Tibial nerve (tissue), 4 donors: ENCODE results near the gene RICTOR. TPM values are rescaled to one million over a fixed set of nuclear protein-coding genes. Genes with fewer than 3 reads are reported as not detected.
A peak's percentile ranks its signal among the peaks of the same experiment; 100 is the strongest.
"Not testable (repeated sequence)": the region's sequence is repeated elsewhere in the genome, so short reads cannot be mapped to it uniquely, and the experiment has no call there.

Source experiments
- DNase-seq, 2 donors: peaks; one replicate each; pipeline ENCODE4 v3.0.0-alpha.2; 2019; ENCODE audit warnings: low spot score in 2 of 2
- H3K27ac ChIP-seq, 4 donors: fragments of 200-600 bp; sonication (generic) in 3 of 4; one replicate each; pipeline ENCODE4 v1.5.1; 2017 to 2019; ENCODE audit warnings: mild to moderate bottlenecking in 1 of 4
- H3K27me3 ChIP-seq, 2 donors: fragments of 200-600 bp; sonication (generic) in 1 of 2; one replicate each; pipeline versions ENCODE4 v1.5.1 to v1.6.0; 2017 to 2019
- H3K36me3 ChIP-seq, 3 donors: fragments of 200-600 bp; sonication (generic); one replicate each; pipeline ENCODE4 v1.5.1; 2018 to 2019
- H3K4me1 ChIP-seq, 4 donors: fragments of 200-600 bp; sonication (generic) in 3 of 4; one replicate each; pipeline ENCODE4 v1.5.1; 2017 to 2019
- H3K4me3 ChIP-seq, 4 donors: fragments of 200-600 bp; sonication (generic) in 3 of 4; one replicate each; pipeline ENCODE4 v1.5.1; 2017 to 2019; ENCODE audit warnings: mild to moderate bottlenecking in 1 of 4, moderate library complexity in 1 of 4
- H3K9me3 ChIP-seq, 4 donors: fragments of 200-600 bp; sonication (generic) in 3 of 4; one replicate each; pipeline ENCODE4 v1.5.1; 2017 to 2019
- CTCF ChIP-seq, 5 experiments: fragments of 200-600 bp in 3 of 5; fragments of 450-650 bp in 2 of 5; sonication (generic) in 3 of 5; IDR thresholded peaks; one replicate each; pipeline ENCODE4 v1.5.1; 2016 to 2019; ENCODE audit warnings: antibody characterized with exemption in 5 of 5, mild to moderate bottlenecking in 3 of 5, moderate library complexity in 2 of 5
- EP300 ChIP-seq, 2 donors: sonication (generic); formaldehyde crosslinking; IDR thresholded peaks; one replicate each; pipeline ENCODE4 v1.6.1; 2017; ENCODE audit warnings: antibody characterized with exemption in 2 of 2, mild to moderate bottlenecking in 1 of 2
- POLR2A ChIP-seq, 2 donors: fragments of 450-650 bp; IDR thresholded peaks; one replicate each; pipeline ENCODE4 v1.6.1; 2017; ENCODE audit warnings: antibody characterized with exemption in 2 of 2, mild to moderate bottlenecking in 2 of 2, moderate library complexity in 2 of 2
- WGBS, 2 donors: methylation state at CpG; one replicate each; pipeline ENCODE4 v1.1.5; 2018; 5-methylcytosine and 5-hydroxymethylcytosine counted together
- total RNA-seq, 4 donors: library from RNA; depleted of rRNA; stranded (reverse); fragments of >200 nt; gene quantifications; one replicate each; pipeline ENCODE4 v1.1.0, GENCODE V29; 2016

Gene RICTOR
- total RNA-seq, 4 donors from 2014 or later: 33.9 to 59.0 (median 44.3) TPM

GRCh38 chr5:38994324-38994927 lies 79.8 kb downstream of the RICTOR start:
- 29 to 32% methylated on average over 5 of the region's 5 CpGs for WGBS, 2 donors

GRCh38 chr5:38989974-38990719 lies 84.1 kb downstream of the RICTOR start:
- WGBS, 2 donors: 94% methylated on average over 13 of the region's 13 CpGs
- not testable (repeated sequence) for H3K27ac ChIP-seq, DNase-seq, H3K9me3 ChIP-seq, H3K27me3 ChIP-seq, H3K4me3 ChIP-seq, H3K4me1 ChIP-seq
- H3K36me3 ChIP-seq: peaks cover 0 to 29% (median 0%) of the 10 kb centered on the region in 3 donors

More at GRCh38 chr5:38994324-38994927, 79.8 kb downstream of the RICTOR start:
- peaks cover 0 to 16% (median 0%) of the 10 kb centered on the region in 4 donors for H3K4me1 ChIP-seq
- TF ChIP-seq CTCF (IDR thresholded peaks at IDR 0.05) (peak in 4 of 5 experiments; percentile 33 to 50 (median 45)), POLR2A (IDR thresholded peaks at IDR 0.05) (no peak)
- no peaks in the 10 kb centered on the region for H3K27me3 ChIP-seq
- DNase-seq: peak in 1 of 2 donors; percentile 34
- no peak overlapping the region for H3K4me3 ChIP-seq
- peaks cover 0 to 25% (median 0%) of the 10 kb centered on the region in 3 donors for H3K36me3 ChIP-seq
- peaks cover 0 to 6% (median 2%) of the 10 kb centered on the region in 4 donors for H3K9me3 ChIP-seq
- no peak overlapping the region for H3K27ac ChIP-seq

GRCh38 chr5:38985909-38986452 lies 88.2 kb downstream of the RICTOR start:
- no peak overlapping the region for H3K27ac ChIP-seq
- no peak for TF ChIP-seq POLR2A (IDR thresholded peaks at IDR 0.05)
- no peak for TF ChIP-seq EP300 (IDR thresholded peaks at IDR 0.05)
- no peak for TF ChIP-seq CTCF (IDR thresholded peaks at IDR 0.05)
- H3K4me1 ChIP-seq: no peaks in the 10 kb centered on the region
- no peak for DNase-seq
- no peaks in the 10 kb centered on the region for H3K9me3 ChIP-seq
- 85 to 88% methylated on average over 9 of the region's 9 CpGs for WGBS, 2 donors
- no peaks in the 10 kb centered on the region for H3K27me3 ChIP-seq
- H3K4me3 ChIP-seq: no peak overlapping the region
- peaks cover 0 to 29% (median 0%) of the 10 kb centered on the region in 3 donors for H3K36me3 ChIP-seq

GRCh38 chr5:38979535-38979934 lies 94.7 kb downstream of the RICTOR start:
- 74 to 81% methylated on average over 2 of the region's 2 CpGs for WGBS, 2 donors
- no peak overlapping the region for H3K4me3 ChIP-seq

GRCh38 chr5:38978036-38978435 lies 96.2 kb downstream of the RICTOR start:
- DNase-seq: no peak
- no peaks in the 10 kb centered on the region for H3K27me3 ChIP-seq
- no peak overlapping the region for H3K27ac ChIP-seq
- peaks cover 0 to 23% (median 0%) of the 10 kb centered on the region in 3 donors for H3K36me3 ChIP-seq
- TF ChIP-seq EP300 (IDR thresholded peaks at IDR 0.05) (no peak), POLR2A (IDR thresholded peaks at IDR 0.05) (no peak), CTCF (IDR thresholded peaks at IDR 0.05) (no peak)
- no peaks in the 10 kb centered on the region for H3K9me3 ChIP-seq
- H3K4me1 ChIP-seq: no peaks in the 10 kb centered on the region
- no peak overlapping the region for H3K4me3 ChIP-seq

More at GRCh38 chr5:38979535-38979934, 94.7 kb downstream of the RICTOR start:
- H3K27me3 ChIP-seq: no peaks in the 10 kb centered on the region
- no peaks in the 10 kb centered on the region for H3K9me3 ChIP-seq
- no peak for TF ChIP-seq EP300 (IDR thresholded peaks at IDR 0.05)
- no peak for TF ChIP-seq POLR2A (IDR thresholded peaks at IDR 0.05)
- TF ChIP-seq CTCF (IDR thresholded peaks at IDR 0.05): no peak
- no peak for DNase-seq
- peaks cover 0 to 11% (median 0%) of the 10 kb centered on the region in 3 donors for H3K36me3 ChIP-seq
- no peak overlapping the region for H3K27ac ChIP-seq
- no peaks in the 10 kb centered on the region for H3K4me1 ChIP-seq
